D341Med (cell line): ENCODE results near the gene MSL3.

Source experiments
- DNase-seq: peaks from one replicate; pipeline ENCODE4 v3.0.0; 2012; ENCODE audit warnings: low spot score

Gene MSL3

GRCh38 chrX:11757719-11758399 is at the start of gene MSL3:
MSL3 (plus strand) TSS chrX:11758237; CDS start chrX:11758264, 27 bp downstream.
- DNase-seq = peak; percentile 87

GRCh38 chrX:11722304-11722703 is 35.7 kb upstream of the MSL3 start:
- no peak for DNase-seq

GRCh38 chrX:11724122-11725017 is 33.7 kb upstream of the MSL3 start:
- peak; percentile 33 for DNase-seq

GRCh38 chrX:11725631-11726442 is 32.2 kb upstream of the MSL3 start:
- DNase-seq = no peak

GRCh38 chrX:11728556-11728955 is 29.5 kb upstream of the MSL3 start:
- DNase-seq = no peak

- DNase-seq = no peak
Measured at GRCh38 chrX:11733614-11734013, 24.4 kb upstream of the MSL3 start.

- no peak for DNase-seq
Measured at GRCh38 chrX:11739776-11740175, 18.3 kb upstream of the MSL3 start.

- DNase-seq = no peak
Measured at GRCh38 chrX:11740794-11741193, 17.2 kb upstream of the MSL3 start.

GRCh38 chrX:11741574-11741973 is 16.5 kb upstream of the MSL3 start:
- no peak for DNase-seq

- DNase-seq = no peak
Measured at GRCh38 chrX:11745881-11746280, 12.2 kb upstream of the MSL3 start.

- DNase-seq = no peak
Measured at GRCh38 chrX:11750046-11750445, 8.0 kb upstream of the MSL3 start.

GRCh38 chrX:11750694-11751093 is 7.3 kb upstream of the MSL3 start:
- DNase-seq = no peak

GRCh38 chrX:11751261-11751660 is 6.8 kb upstream of the MSL3 start:
- DNase-seq = no peak

- DNase-seq = no peak
Measured at GRCh38 chrX:11753668-11754067, 4.4 kb upstream of the MSL3 start.

GRCh38 chrX:11754958-11755645 is 2.9 kb upstream of the MSL3 start:
- DNase-seq = no peak

- DNase-seq = no peak
Measured at GRCh38 chrX:11755724-11756123, 2.3 kb upstream of the MSL3 start.

- no peak for DNase-seq
Measured at GRCh38 chrX:11756354-11757318, 1.4 kb upstream of the MSL3 start.

- no peak for DNase-seq
Measured at GRCh38 chrX:11757397-11757718, 679 bp upstream of the MSL3 start.

GRCh38 chrX:11758400-11759171 is 549 bp downstream of the MSL3 start:
- peak; percentile 89 for DNase-seq

GRCh38 chrX:11759172-11759460 is 1.1 kb downstream of the MSL3 start:
- no peak for DNase-seq
